ENCODE results near the gene MYL11.

MYL11 gene

GRCh38 chr16:30354423-30355143 is 20.0 kb upstream of the MYL11 start:
- Histone ChIP-seq H3K4me1 (ENCODE audit: low read length) (peaks cover 23% of the 10 kb centered on the region), H3K27ac (ENCODE audit: low read length) (peak overlapping the region; percentile 64; the same call in 1 of the 2 replicates), H3K27me3 (replicated peaks; ENCODE audit: insufficient read depth, low read length) (no peaks in the 10 kb centered on the region), H3F3A (ENCODE audit: insufficient read depth, low read length) (peaks cover 9% of the 10 kb centered on the region), H3K79me2 (ENCODE audit: low read length) (peaks cover 47% of the 10 kb centered on the region), H2AFZ (ENCODE audit: low read length) (peak overlapping the region; percentile 83), H3K9me2 (replicated peaks; ENCODE audit: insufficient read depth, low read length) (no peaks in the 10 kb centered on the region), H4K20me1 (ENCODE audit: insufficient read depth, low read length) (no peaks in the 10 kb centered on the region), H3K4me3 (ENCODE audit: low read length) (peak overlapping the region; percentile 87), H3K36me3 (replicated peaks; ENCODE audit: insufficient read depth, low read length) (peaks cover 2% of the 10 kb centered on the region; the same call in 1 of the 2 replicates), H3K4me2 (ENCODE audit: low read depth, low read length) (peak overlapping the region; percentile 77), H3K9ac (ENCODE audit: low read length) (peak overlapping the region; percentile 93), H3K9me3 (replicated peaks; ENCODE audit: insufficient read depth, low read length) (no peaks in the 10 kb centered on the region)
- no peak for TF ChIP-seq EZH2 (optimal IDR thresholded peaks at IDR 0.05; ENCODE audit: low read depth, low read length)
- TF ChIP-seq, protein P1, sequence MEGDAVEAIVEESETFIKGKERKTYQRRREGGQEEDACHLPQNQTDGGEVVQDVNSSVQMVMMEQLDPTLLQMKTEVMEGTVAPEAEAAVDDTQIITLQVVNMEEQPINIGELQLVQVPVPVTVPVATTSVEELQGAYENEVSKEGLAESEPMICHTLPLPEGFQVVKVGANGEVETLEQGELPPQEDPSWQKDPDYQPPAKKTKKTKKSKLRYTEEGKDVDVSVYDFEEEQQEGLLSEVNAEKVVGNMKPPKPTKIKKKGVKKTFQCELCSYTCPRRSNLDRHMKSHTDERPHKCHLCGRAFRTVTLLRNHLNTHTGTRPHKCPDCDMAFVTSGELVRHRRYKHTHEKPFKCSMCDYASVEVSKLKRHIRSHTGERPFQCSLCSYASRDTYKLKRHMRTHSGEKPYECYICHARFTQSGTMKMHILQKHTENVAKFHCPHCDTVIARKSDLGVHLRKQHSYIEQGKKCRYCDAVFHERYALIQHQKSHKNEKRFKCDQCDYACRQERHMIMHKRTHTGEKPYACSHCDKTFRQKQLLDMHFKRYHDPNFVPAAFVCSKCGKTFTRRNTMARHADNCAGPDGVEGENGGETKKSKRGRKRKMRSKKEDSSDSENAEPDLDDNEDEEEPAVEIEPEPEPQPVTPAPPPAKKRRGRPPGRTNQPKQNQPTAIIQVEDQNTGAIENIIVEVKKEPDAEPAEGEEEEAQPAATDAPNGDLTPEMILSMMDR (IDR thresholded peaks at IDR 0.05; ENCODE audit: low read length) = no peak
- no peak for TF ChIP-seq EZH2phosphoT487 (IDR thresholded peaks at IDR 0.05; ENCODE audit: low read length)
- no peak for DNase-seq

DNA sequence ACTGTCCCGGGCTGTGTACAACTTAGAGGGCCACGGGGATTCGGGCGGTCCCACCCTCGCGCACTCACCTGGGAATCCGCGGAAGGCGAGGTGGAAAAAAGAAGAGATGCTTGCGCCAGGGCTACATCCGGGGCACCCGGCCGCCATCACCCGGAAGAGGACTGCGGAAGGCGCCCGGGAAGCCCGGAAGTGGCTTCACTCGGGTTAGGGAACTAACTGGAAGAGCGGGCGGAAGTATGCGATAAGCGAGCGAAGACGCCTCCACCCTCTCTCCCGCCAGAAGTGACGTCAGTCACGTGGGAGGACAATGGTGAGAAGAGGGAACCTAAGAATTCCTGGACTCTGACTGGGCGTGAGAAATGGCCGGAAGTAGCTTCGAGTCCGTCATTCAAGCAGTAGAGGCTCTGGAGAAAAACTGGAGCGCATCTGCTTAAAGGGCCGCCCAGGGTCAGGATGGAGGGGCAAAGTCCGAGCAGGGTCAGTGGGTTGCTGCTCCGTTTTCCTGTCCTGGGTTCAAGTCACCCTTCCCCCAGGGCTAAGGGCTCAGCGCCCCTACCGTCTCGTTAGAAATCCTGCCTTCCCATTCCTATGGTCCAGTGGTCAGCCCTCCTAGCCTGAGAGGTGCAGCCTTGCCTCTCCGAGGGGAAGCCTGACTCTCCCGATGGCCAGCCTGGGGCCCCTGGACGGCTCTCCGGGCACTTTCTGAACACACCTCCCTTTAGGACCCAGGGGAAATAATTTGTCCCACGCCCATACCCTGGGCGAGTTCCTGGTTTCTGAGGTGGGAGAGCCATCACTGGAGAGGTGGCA is 19.3 kb upstream of the MYL11 start, which contains the start of gene CD2BP2:
CD2BP2 (minus strand) TSS at position 165 of the 810 bp plus-strand sequence. CDS start 627 bp downstream, outside the sequence.
- H4K20me1 ChIP-seq (ENCODE audit: insufficient read depth, low read length) = no peaks in the 10 kb centered on the region
- no peaks in the 10 kb centered on the region for H3K27me3 ChIP-seq (replicated peaks; ENCODE audit: insufficient read depth, low read length)
- peaks cover 2% of the 10 kb centered on the region; the same call in 1 of the 2 replicates for H3K36me3 ChIP-seq (replicated peaks; ENCODE audit: insufficient read depth, low read length)
- H3F3A ChIP-seq (ENCODE audit: insufficient read depth, low read length) = peaks cover 9% of the 10 kb centered on the region
- H3K9ac ChIP-seq (ENCODE audit: low read length) = peak within 1 kb of the TSS; percentile 93
- H3K27ac ChIP-seq (ENCODE audit: low read length) = peak within 1 kb of the TSS; percentile 64
- peak; percentile 98 for DNase-seq
- peak within 1 kb of the TSS; percentile 87 for H3K4me3 ChIP-seq (ENCODE audit: low read length)
- TF ChIP-seq EZH2phosphoT487 (IDR thresholded peaks at IDR 0.05; ENCODE audit: low read length) (no peak), EZH2 (optimal IDR thresholded peaks at IDR 0.05; ENCODE audit: low read depth, low read length) (no peak)
- TF ChIP-seq, protein P1 (IDR thresholded peaks at IDR 0.05; ENCODE audit: low read length) = no peak
- peaks cover 23% of the 10 kb centered on the region for H3K4me1 ChIP-seq (ENCODE audit: low read length)
- H3K9me2 ChIP-seq (replicated peaks; ENCODE audit: insufficient read depth, low read length) = no peaks in the 10 kb centered on the region
- peak within 1 kb of the TSS; percentile 83 for H2AFZ ChIP-seq (ENCODE audit: low read length)
- peaks cover 55% of the 10 kb centered on the region for H3K79me2 ChIP-seq (ENCODE audit: low read length)
- H3K4me2 ChIP-seq (ENCODE audit: low read depth, low read length) = peak within 1 kb of the TSS; percentile 97
- no peaks in the 10 kb centered on the region for H3K9me3 ChIP-seq (replicated peaks; ENCODE audit: insufficient read depth, low read length)

- no peaks in the 10 kb centered on the region for H3K9me2 ChIP-seq (replicated peaks; ENCODE audit: insufficient read depth, low read length)
- peaks cover 2% of the 10 kb centered on the region; the same call in 1 of the 2 replicates for H3K36me3 ChIP-seq (replicated peaks; ENCODE audit: insufficient read depth, low read length)
- peak overlapping the region; percentile 64; the same call in 1 of the 2 replicates for H3K27ac ChIP-seq (ENCODE audit: low read length)
- peak overlapping the region; percentile 93 for H3K9ac ChIP-seq (ENCODE audit: low read length)
- peak overlapping the region; percentile 97 for H3K4me2 ChIP-seq (ENCODE audit: low read depth, low read length)
- H3K79me2 ChIP-seq (ENCODE audit: low read length) = peaks cover 61% of the 10 kb centered on the region
- peaks cover 9% of the 10 kb centered on the region for H3F3A ChIP-seq (ENCODE audit: insufficient read depth, low read length)
- peak overlapping the region; percentile 87 for H3K4me3 ChIP-seq (ENCODE audit: low read length)
- peak overlapping the region; percentile 83; the same call in 1 of the 2 replicates for H2AFZ ChIP-seq (ENCODE audit: low read length)
- no peaks in the 10 kb centered on the region for H3K27me3 ChIP-seq (replicated peaks; ENCODE audit: insufficient read depth, low read length)
- no peak for TF ChIP-seq EZH2phosphoT487 (IDR thresholded peaks at IDR 0.05; ENCODE audit: low read length)
- no peak for TF ChIP-seq EZH2 (optimal IDR thresholded peaks at IDR 0.05; ENCODE audit: low read depth, low read length)
- TF ChIP-seq, protein P1 (IDR thresholded peaks at IDR 0.05; ENCODE audit: low read length) = no peak
- H4K20me1 ChIP-seq (ENCODE audit: insufficient read depth, low read length) = no peaks in the 10 kb centered on the region
- H3K4me1 ChIP-seq (ENCODE audit: low read length) = peaks cover 20% of the 10 kb centered on the region
- no peak for DNase-seq
- H3K9me3 ChIP-seq (replicated peaks; ENCODE audit: insufficient read depth, low read length) = no peaks in the 10 kb centered on the region
These were observed 18.7 kb upstream of the MYL11 start for GRCh38 chr16:30355954-30356308.
